SK-N-MC (cell line): Measurements from ENCODE around the gene PPARA.

ENCODE experiments used
- EZH2 ChIP-seq: fragments of 200-600 bp; sonication (generic); IDR thresholded peaks from one replicate; pipeline ENCODE4 v1.6.1; 2017; ENCODE audit warnings: antibody characterized with exemption
- FOXP2 ChIP-seq: optimal IDR thresholded peaks from 2 replicates; pipeline ENCODE3; 2011; ENCODE audit warnings: mild to moderate bottlenecking, moderate library complexity; ENCODE audit not compliant: insufficient read depth; ENCODE audit errors: extremely low read length, control extremely low read depth
- POLR2AphosphoS5 ChIP-seq: IDR thresholded peaks from 2 replicates; pipeline ENCODE4 v1.6.1; 2012; ENCODE audit warnings: mild to moderate bottlenecking, low read depth, low read length, borderline replicate concordance

- TF ChIP-seq POLR2AphosphoS5 (no peak), EZH2 (no peak), FOXP2 (no peak)
These were observed 12.1 kb upstream of the PPARA start for GRCh38 chr22:46138058-46138797.
